SK-N-SH (cell line): ENCODE measurements around the gene PAM16. TPM values are rescaled to one million over a fixed set of nuclear protein-coding genes. Genes with fewer than 3 reads are reported as not detected.

ENCODE experiments used
- CTCF ChIA-PET: fragments of 300-600, 350-600 bp; formaldehyde crosslinking; extraction: SDS; loops from one replicate; lab custom pipeline; 2021; lab: Yijun Ruan, JAX
- POLR2A ChIA-PET: fragments of 350-600 bp; sonication (Branson Sonifier 250); formaldehyde crosslinking; extraction: SDS; loops from one replicate; lab custom pipeline; 2020; ENCODE audit warnings: antibody characterized with exemption, inconsistent platforms; lab: Yijun Ruan, JAX
- DNase-seq: peaks from one replicate; pipeline ENCODE4 v3.0.0; 2012
- H2AFZ ChIP-seq: fragments of 200-600 bp; sonication (generic); 2 replicates; pipeline ENCODE4 v1.8.1; 2016; ENCODE audit warnings: antibody characterized with exemption, mild to moderate bottlenecking, low read depth
- H3F3A ChIP-seq: fragments of 200-600 bp; sonication (generic); replicated peaks from 2 replicates; pipeline ENCODE3; 2016; ENCODE audit warnings: antibody characterized with exemption, mild to moderate bottlenecking; ENCODE audit not compliant: insufficient read depth
- H3K27ac ChIP-seq, 2 experiments: fragments of 200-500 bp in 1 of 2; fragments of 200-600 bp in 1 of 2; sonication (Bioruptor generic) in 1 of 2; sonication (generic), shearing (Covaris generic) in 1 of 2; 2 replicates each; pipeline versions ENCODE4 v1.5.1 to v1.6.1; 2014 to 2016; ENCODE audit warnings: low read depth in 2 of 2, inconsistent platforms in 1 of 2, low read length in 1 of 2, mild to moderate bottlenecking in 1 of 2, mixed read lengths in 1 of 2
- H3K27me3 ChIP-seq: fragments of 200-600 bp; sonication (generic), shearing (Covaris generic); 2 replicates; pipeline ENCODE4 v1.6.1; 2016; ENCODE audit warnings: mixed run types; ENCODE audit not compliant: insufficient read depth
- H3K36me3 ChIP-seq, 2 experiments: fragments of 200-500 bp in 1 of 2; fragments of 200-600 bp in 1 of 2; sonication (Bioruptor generic) in 1 of 2; sonication (generic) in 1 of 2; replicated peaks in 1 of 2; 2 replicates each; pipeline versions ENCODE3 to v1.5.1; 2014 to 2016; ENCODE audit warnings: low read length in 1 of 2, mild to moderate bottlenecking in 1 of 2; ENCODE audit not compliant: insufficient read depth in 2 of 2, control insufficient read depth in 1 of 2
- H3K4me1 ChIP-seq, 2 experiments: fragments of 200-500 bp in 1 of 2; fragments of 200-600 bp in 1 of 2; sonication (Bioruptor generic) in 1 of 2; sonication (generic), shearing (Covaris generic) in 1 of 2; 2 replicates each; pipeline versions ENCODE4 v1.5.1 to v1.6.1; 2014 to 2016; ENCODE audit warnings: low read depth in 1 of 2, low read length in 1 of 2, mixed run types in 1 of 2; ENCODE audit not compliant: insufficient read depth in 2 of 2, control insufficient read depth in 1 of 2
- H3K4me2 ChIP-seq: fragments of 200-600 bp; sonication (generic), shearing (Covaris generic); 2 replicates; pipeline ENCODE4 v1.6.1; 2017; ENCODE audit warnings: mixed run types
- H3K4me3 ChIP-seq, 2 experiments: fragments of 200-500 bp in 1 of 2; fragments of 200-600 bp in 1 of 2; sonication (Bioruptor generic) in 1 of 2; sonication (generic), shearing (Covaris generic) in 1 of 2; 2 replicates each; pipeline versions ENCODE4 v1.5.1 to v1.8.1; 2014 to 2016; ENCODE audit warnings: low read depth in 2 of 2, inconsistent platforms in 1 of 2, low read length in 1 of 2, mild to moderate bottlenecking in 1 of 2, mixed read lengths in 1 of 2, moderate library complexity in 1 of 2
- H3K79me2 ChIP-seq: fragments of 200-600 bp; sonication (generic); 2 replicates; pipeline ENCODE4 v1.8.1; 2017; ENCODE audit warnings: mild to moderate bottlenecking; ENCODE audit not compliant: insufficient read depth
- H3K9ac ChIP-seq: fragments of 200-600 bp; sonication (generic); 2 replicates; pipeline ENCODE4 v1.6.1; 2017; ENCODE audit warnings: mixed run types
- H3K9me2 ChIP-seq: fragments of 200-600 bp; sonication (generic); 2 replicates; pipeline ENCODE4 v1.6.1; 2017; ENCODE audit warnings: mixed run types
- H3K9me3 ChIP-seq: fragments of 200-600 bp; sonication (generic); 2 replicates; pipeline ENCODE4 v1.6.1; 2017; ENCODE audit warnings: mixed run types, mild to moderate bottlenecking, moderate library complexity
- H4K20me1 ChIP-seq: fragments of 200-600 bp; sonication (generic); 2 replicates; pipeline ENCODE4 v1.6.1; 2017; ENCODE audit warnings: mild to moderate bottlenecking, mixed run types; ENCODE audit not compliant: insufficient read depth
- CTCF ChIP-seq: fragments of 200-600 bp; sonication (generic); IDR thresholded peaks from 2 replicates; pipeline ENCODE4 v1.6.1; 2017; ENCODE audit warnings: antibody characterized with exemption, mild to moderate bottlenecking, moderate library complexity
- ELF1 ChIP-seq: IDR thresholded peaks from 2 replicates; pipeline ENCODE4 v1.4.0; 2012
- EP300 ChIP-seq, 2 experiments: IDR thresholded peaks; 2 replicates each; pipeline versions ENCODE4 v1.4.0 to v1.6.1; 2012; ENCODE audit warnings: borderline replicate concordance in 1 of 2, low read depth in 1 of 2, low read length in 1 of 2
- EZH2phosphoT487 ChIP-seq: fragments of 200-600 bp; sonication (generic); IDR thresholded peaks from 2 replicates; pipeline ENCODE4 v1.6.1; 2017; ENCODE audit warnings: low read depth, mixed run types, mild to moderate bottlenecking, antibody characterized with exemption, moderate library complexity, borderline replicate concordance
- FOSL2 ChIP-seq: IDR thresholded peaks from 2 replicates; pipeline ENCODE4 v1.4.0; 2012; ENCODE audit warnings: low read depth, mild to moderate bottlenecking, moderate library complexity, borderline replicate concordance
- FOXJ3 ChIP-seq: sonication (generic); formaldehyde crosslinking; IDR thresholded peaks from 2 replicates; pipeline ENCODE4 v1.5.1; 2020; ENCODE audit warnings: mild to moderate bottlenecking, missing genetic modification reagents
- FOXM1 ChIP-seq: IDR thresholded peaks from 2 replicates; pipeline ENCODE4 v1.4.0; 2012; ENCODE audit warnings: low read depth, mild to moderate bottlenecking
- GABPA ChIP-seq: IDR thresholded peaks from 2 replicates; pipeline ENCODE4 v1.4.0; 2012; ENCODE audit warnings: low read depth, mild to moderate bottlenecking
- MAX ChIP-seq: IDR thresholded peaks from 2 replicates; pipeline ENCODE4 v1.4.0; 2012; ENCODE audit warnings: low read depth
- MEF2A ChIP-seq: IDR thresholded peaks from 2 replicates; pipeline ENCODE4 v1.4.0; 2012; ENCODE audit warnings: low read depth, borderline replicate concordance
- MXI1 ChIP-seq: IDR thresholded peaks from 2 replicates; pipeline ENCODE4 v1.6.1; 2012; ENCODE audit warnings: mild to moderate bottlenecking, low read depth, low read length, improper control_type of control experiment
- POLR2AphosphoS5 ChIP-seq: IDR thresholded peaks from 2 replicates; pipeline ENCODE4 v1.6.1; 2012; ENCODE audit warnings: low read depth, low read length
- RCOR1 ChIP-seq: fragments of 150-350 bp; IDR thresholded peaks from 2 replicates; pipeline ENCODE4 v1.6.1; 2017; ENCODE audit warnings: antibody characterized with exemption, low read length
- REST ChIP-seq: IDR thresholded peaks from 2 replicates; pipeline ENCODE4 v1.6.1; 2012; ENCODE audit warnings: mild to moderate bottlenecking, low read depth, low read length, moderate library complexity
- RFX5 ChIP-seq: IDR thresholded peaks from 2 replicates; pipeline ENCODE4 v1.6.1; 2012; ENCODE audit warnings: mild to moderate bottlenecking, improper control_type of control experiment, low read length
- RXRA ChIP-seq: IDR thresholded peaks from 2 replicates; pipeline ENCODE4 v1.4.0; 2012; ENCODE audit warnings: low read depth, mild to moderate bottlenecking, borderline replicate concordance
- SIN3A ChIP-seq: IDR thresholded peaks from 2 replicates; pipeline ENCODE4 v1.6.1; 2012; ENCODE audit warnings: low read depth, mild to moderate bottlenecking, low read length, moderate library complexity, borderline replicate concordance
- SMC3 ChIP-seq: IDR thresholded peaks from 2 replicates; pipeline ENCODE4 v1.6.1; 2012; ENCODE audit warnings: low read depth, low read length, improper control_type of control experiment
- TCF12 ChIP-seq: IDR thresholded peaks from 2 replicates; pipeline ENCODE4 v1.4.0; 2012
- TEAD4 ChIP-seq: IDR thresholded peaks from 2 replicates; pipeline ENCODE4 v1.4.0; 2012; ENCODE audit warnings: mild to moderate bottlenecking, borderline replicate concordance; ENCODE audit not compliant: insufficient read depth
- USF1 ChIP-seq: IDR thresholded peaks from 2 replicates; pipeline ENCODE4 v1.4.0; 2012; ENCODE audit warnings: low read depth, borderline replicate concordance
- ZBTB33 ChIP-seq: IDR thresholded peaks from 2 replicates; pipeline ENCODE4 v1.4.0; 2012; ENCODE audit warnings: low read depth, borderline replicate concordance
- WGBS: methylation state at CpG from one replicate; pipeline ENCODE4 v1.1.6; 2017; ENCODE audit warnings: low lambda C conversion rate; 5-methylcytosine and 5-hydroxymethylcytosine counted together
- polyA plus RNA-seq, 3 experiments: library from polyadenylated mRNA; depleted of rRNA; stranded (reverse); fragments of >200 nt; gene quantifications; 2 replicates each; pipeline ENCODE4 v1.2.3, GENCODE V29; 2012

PAM16 gene
- polyA plus RNA-seq, 1 of the 3 experiments (the other 2 are of a cell fraction), result 96.4 TPM

- Histone ChIP-seq H3K4me3 (0 out of 4 replicates have a peak overlapping the region, but pooled peaks of 1 of the 2 experiments have one; percentile 11), H3K27ac (peak overlapping the region; percentile 65 to 86; a peak in 3 of 4 replicates), H3K9me2 (no peaks in the 10 kb centered on the region), H4K20me1 (no peaks in the 10 kb centered on the region), H3K9me3 (no peaks in the 10 kb centered on the region), H3K4me1 (peaks cover 9 to 16% of the 10 kb centered on the region in 2 experiments; a peak in 3 of 4 replicates), H3K4me2 (peak overlapping the region; percentile 66; the same call in 1 of the 2 replicates), H3K79me2 (no peaks in the 10 kb centered on the region), H2AFZ (peak overlapping the region; percentile 81; the same call in 1 of the 2 replicates), H3K9ac (peak overlapping the region; percentile 47; the same call in 1 of the 2 replicates), H3K27me3 (no peaks in the 10 kb centered on the region), H3F3A (peaks cover 11% of the 10 kb centered on the region), H3K36me3 (no peaks in the 10 kb centered on the region)
- DNase-seq, result peak; percentile 53
- CTCF ChIA-PET, result interaction anchor here (0.7 to 3.7 kb wide), 9 partner anchors 10 to 1269 kb away, joined by 3 to 19 read pairs (median 5); no protein-coding TSS in a partner anchor
- WGBS, result 31% methylated on average over 11 of the region's 15 CpGs
- POLR2A ChIA-PET, result interaction anchor here (1.4 kb wide), 1 partner anchor 13 kb away, joined by 4 read pairs; no protein-coding TSS in a partner anchor
- no peak for TF ChIP-seq EZH2phosphoT487
- peak; percentile 17; the same call in 1 of the 2 replicates for TF ChIP-seq REST
- TF ChIP-seq SIN3A, result peak; percentile 67; the same call in 1 of the 2 replicates
- peak; percentile 92 for TF ChIP-seq TEAD4
- no peak for TF ChIP-seq MEF2A
- TF ChIP-seq FOSL2, result peak; percentile 86
- TF ChIP-seq USF1, result no peak
- TF ChIP-seq SMC3, result no peak
- TF ChIP-seq EP300 (IDR thresholded peaks at IDR 0.05; ENCODE audit: borderline replicate concordance in 1 of 2, low read depth in 1 of 2, low read length in 1 of 2), result peak in 1 of 2 experiments; percentile 61; a peak in 1 of 4 replicates
- TF ChIP-seq ZBTB33, result peak; percentile 50; the same call in 1 of the 2 replicates
- no peak for TF ChIP-seq CTCF
- TF ChIP-seq RFX5, result no peak
- peak; percentile 84 for TF ChIP-seq RXRA
- no peak for TF ChIP-seq FOXJ3 (CRISPR knock-in tag)
- no peak for TF ChIP-seq GABPA
- peak; percentile 59 for TF ChIP-seq ELF1
- TF ChIP-seq MAX, result peak; percentile 69; the same call in 1 of the 2 replicates
- TF ChIP-seq MXI1, result no peak
- peak; percentile 97 for TF ChIP-seq TCF12
- TF ChIP-seq RCOR1, result peak; percentile 64; the same call in 1 of the 2 replicates
- no peak for TF ChIP-seq FOXM1
- peak; percentile 86 for TF ChIP-seq POLR2AphosphoS5
Observed at GRCh38 chr16:4298761-4299522, 52.2 kb downstream of the PAM16 start.
